H9 (cell line): ENCODE data around the gene MRFAP1. TPM values are rescaled to one million over a fixed set of nuclear protein-coding genes. Genes with fewer than 3 reads are reported as not detected.

Source experiments
- DNase-seq: peaks from one replicate; pipeline ENCODE4 v3.0.0-alpha.2; 2017
- H2AFZ ChIP-seq: one replicate; pipeline ENCODE4 v1.6.1; 2013; ENCODE audit warnings: mild to moderate bottlenecking, low read length, control low read depth, moderate library complexity
- H2AK5ac ChIP-seq: 2 replicates; pipeline ENCODE4 v1.6.1; 2013; ENCODE audit warnings: low read length, control low read depth, mixed read lengths; ENCODE audit not compliant: insufficient read length
- H2BK120ac ChIP-seq: one replicate; pipeline ENCODE4 v1.6.1; 2013; ENCODE audit warnings: low read depth, mild to moderate bottlenecking, low read length, control low read depth, inconsistent platforms; ENCODE audit not compliant: poor library complexity, severe bottlenecking
- H2BK12ac ChIP-seq: 2 replicates; pipeline ENCODE4 v1.6.1; 2013; ENCODE audit warnings: low read length, control low read depth, mixed read lengths, low read depth; ENCODE audit not compliant: insufficient read length
- H2BK15ac ChIP-seq: 2 replicates; pipeline ENCODE4 v1.6.1; 2013; ENCODE audit warnings: low read depth, low read length, control low read depth
- H2BK20ac ChIP-seq: one replicate; pipeline ENCODE4 v1.6.1; 2013; ENCODE audit warnings: low read depth, mild to moderate bottlenecking, low read length, control low read depth, inconsistent platforms; ENCODE audit not compliant: poor library complexity, severe bottlenecking
- H2BK5ac ChIP-seq: 2 replicates; pipeline ENCODE4 v1.6.1; 2013; ENCODE audit warnings: low read length, control low read depth, mixed read lengths; ENCODE audit not compliant: insufficient read length
- H3K14ac ChIP-seq: 2 replicates; pipeline ENCODE4 v1.6.1; 2013; ENCODE audit warnings: low read length, control low read depth; ENCODE audit not compliant: insufficient read depth
- H3K18ac ChIP-seq: 2 replicates; pipeline ENCODE4 v1.6.1; 2013; ENCODE audit warnings: low read depth, mild to moderate bottlenecking, mixed read lengths, low read length, control low read depth; ENCODE audit not compliant: insufficient read length
- H3K23ac ChIP-seq: 2 replicates; pipeline ENCODE4 v1.6.1; 2013; ENCODE audit warnings: low read length, control low read depth, mixed read lengths, low read depth; ENCODE audit not compliant: insufficient read length
- H3K23me2 ChIP-seq: 2 replicates; pipeline ENCODE4 v1.6.1; 2013; ENCODE audit warnings: low read depth, mild to moderate bottlenecking, mixed read lengths, low read length, control low read depth; ENCODE audit not compliant: insufficient read length, poor library complexity, severe bottlenecking
- H3K27ac ChIP-seq: 2 replicates; pipeline ENCODE4 v1.5.1; 2013; ENCODE audit warnings: low read length, control low read depth, mixed read lengths, low read depth; ENCODE audit not compliant: insufficient read length
- H3K27me3 ChIP-seq: 2 replicates; pipeline ENCODE4 v1.6.1; 2013; ENCODE audit warnings: low read length, control low read depth, inconsistent platforms; ENCODE audit not compliant: insufficient read depth
- H3K4ac ChIP-seq: 2 replicates; pipeline ENCODE4 v1.6.1; 2013; ENCODE audit warnings: low read depth, mild to moderate bottlenecking, control low read depth, inconsistent platforms, low read length, moderate library complexity
- H3K4me1 ChIP-seq: 2 replicates; pipeline ENCODE4 v1.6.1; 2013; ENCODE audit warnings: low read length, control low read depth, inconsistent platforms; ENCODE audit not compliant: insufficient read depth
- H3K4me2 ChIP-seq: 2 replicates; pipeline ENCODE4 v1.6.1; 2013; ENCODE audit warnings: low read length, control low read depth, mixed read lengths; ENCODE audit not compliant: insufficient read length, insufficient read depth
- H3K56ac ChIP-seq: 2 replicates; pipeline ENCODE4 v1.6.1; 2013; ENCODE audit warnings: low read depth, mild to moderate bottlenecking, mixed read lengths, low read length, control low read depth; ENCODE audit not compliant: insufficient read length
- H3K79me1 ChIP-seq: 2 replicates; pipeline ENCODE4 v1.6.1; 2013; ENCODE audit warnings: low read depth, mild to moderate bottlenecking, moderate library complexity, low read length, control low read depth, inconsistent platforms; ENCODE audit not compliant: insufficient read depth, poor library complexity, severe bottlenecking
- H3K79me2 ChIP-seq: 2 replicates; pipeline ENCODE4 v1.6.1; 2013; ENCODE audit warnings: low read length, control low read depth, inconsistent platforms; ENCODE audit not compliant: insufficient read depth
- H3K9ac ChIP-seq: 2 replicates; pipeline ENCODE4 v1.6.1; 2013; ENCODE audit warnings: low read length, control low read depth, mixed read lengths; ENCODE audit not compliant: insufficient read length; ENCODE audit errors: extremely low read depth
- H3K9me3 ChIP-seq: one replicate; pipeline ENCODE4 v1.6.1; 2013; ENCODE audit warnings: low read depth, low read length, inconsistent platforms; ENCODE audit not compliant: control insufficient read depth
- H3T11ph ChIP-seq: one replicate; pipeline ENCODE4 v1.6.1; 2013; ENCODE audit warnings: mild to moderate bottlenecking, low read length, control low read depth, inconsistent platforms
- H4K20me1 ChIP-seq: one replicate; pipeline ENCODE4 v1.6.1; 2013; ENCODE audit not compliant: control insufficient read depth, insufficient read length, insufficient read depth
- H4K5ac ChIP-seq: 2 replicates; pipeline ENCODE4 v1.6.1; 2013; ENCODE audit warnings: low read depth, mild to moderate bottlenecking, mixed read lengths, low read length, control low read depth; ENCODE audit not compliant: insufficient read length
- H4K8ac ChIP-seq: replicated peaks from 2 replicates; pipeline ENCODE4 v1.6.1; 2013; ENCODE audit warnings: low read length, control low read depth, mixed read lengths, low read depth; ENCODE audit not compliant: insufficient read length
- H4K91ac ChIP-seq: 2 replicates; pipeline ENCODE4 v1.6.1; 2013; ENCODE audit warnings: low read depth, mild to moderate bottlenecking, moderate library complexity, mixed read lengths, low read length, control low read depth; ENCODE audit not compliant: insufficient read length
- H3K27ac Mint-ChIP-seq, 3 experiments: 2 replicates in 2 of 3; 3 replicates in 1 of 3; pipeline ENCODE4 v1.8.0; 2020 to 2021; ENCODE audit warnings: mixed read lengths in 3 of 3, mild to moderate bottlenecking in 1 of 3, moderate library complexity in 1 of 3
- H3K27me3 Mint-ChIP-seq: 2 replicates; pipeline ENCODE4 v1.8.0; 2021; ENCODE audit warnings: low read depth, mild to moderate bottlenecking, moderate library complexity, mixed read lengths
- H3K36me3 Mint-ChIP-seq, 3 experiments: 2 replicates in 2 of 3; 3 replicates in 1 of 3; pipeline ENCODE4 v1.8.0; 2020 to 2021; ENCODE audit warnings: low read depth in 3 of 3, mixed read lengths in 3 of 3; ENCODE audit not compliant: insufficient read depth in 1 of 3
- H3K4me1 Mint-ChIP-seq, 2 experiments: 2 replicates each; pipeline ENCODE4 v1.8.0; 2020; ENCODE audit warnings: mixed read lengths in 2 of 2
- H3K4me3 Mint-ChIP-seq, 2 experiments: 2 replicates in 1 of 2; 3 replicates in 1 of 2; pipeline ENCODE4 v1.8.0; 2020 to 2021; ENCODE audit warnings: mild to moderate bottlenecking in 2 of 2, mixed read lengths in 2 of 2, moderate library complexity in 1 of 2
- H3K9me3 Mint-ChIP-seq, 2 experiments: 2 replicates in 1 of 2; 3 replicates in 1 of 2; pipeline ENCODE4 v1.8.0; 2020; ENCODE audit warnings: mild to moderate bottlenecking in 2 of 2, mixed read lengths in 2 of 2, moderate library complexity in 1 of 2
- CTCF ChIP-seq: fragments of 200-600 bp; sonication (generic); conservative IDR thresholded peaks from 3 replicates; pipeline ENCODE4 v1.8.0; 2021; ENCODE audit warnings: antibody characterized with exemption, mild to moderate bottlenecking
- WGBS: extraction: QIAGEN DNeasy Blood & Tissue Kit; methylation state at CpG from one replicate; pipeline ENCODE4 v1.1.7; 2013; ENCODE audit warnings: missing lambda C conversion rate, low lambda C conversion rate, mixed read lengths; ENCODE audit not compliant: insufficient read length; ENCODE audit errors: extremely low coverage; 5-methylcytosine and 5-hydroxymethylcytosine counted together
- total RNA-seq: library from RNA; stranded (reverse); gene quantifications from 2 replicates; pipeline ENCODE4 v1.2.1, GENCODE V29; 2021

Gene MRFAP1
- total RNA-seq, 1 experiment from 2014 or later: 328 TPM

GRCh38 chr4:6641971-6642320 lies 1.5 kb downstream of the MRFAP1 start:
- Histone ChIP-seq H4K91ac (no peak overlapping the region), H2BK15ac (no peak overlapping the region), H2AFZ (no peak overlapping the region), H3K79me2 (peaks cover 10% of the 10 kb centered on the region), H3K9ac (peak overlapping the region; percentile 95), H3K4me2 (peak overlapping the region; percentile 95), H3K4ac (no peak overlapping the region), H2BK5ac (no peak overlapping the region), H3K9me3 (no peaks in the 10 kb centered on the region), H3K14ac (no peak overlapping the region), H3K23me2 (peaks cover 14% of the 10 kb centered on the region), H3K4me1 (no peaks in the 10 kb centered on the region), H3K18ac (no peak overlapping the region), H4K20me1 (no peaks in the 10 kb centered on the region), H2BK120ac (no peak overlapping the region), H4K5ac (no peak overlapping the region), H3K56ac (no peak overlapping the region), H3K27ac (no peak overlapping the region), H3K27me3 (no peaks in the 10 kb centered on the region), H3K23ac (no peak overlapping the region), H4K8ac (no peak overlapping the region), H2BK20ac (no peak overlapping the region), H3K79me1 (peaks cover 8% of the 10 kb centered on the region), H2BK12ac (no peak overlapping the region), H3T11ph (no peak overlapping the region), H2AK5ac (no peak overlapping the region)
- TF ChIP-seq CTCF: no peak
- Mint-ChIP-seq H3K27me3 (peaks cover 1% of the 10 kb centered on the region), H3K27ac (peak overlapping the region; percentile 23 to 39 (median 36); a peak in 5 of 7 replicates), H3K36me3 (peaks cover 22 to 26% (median 25%) of the 10 kb centered on the region in 3 experiments), H3K4me1 (peaks cover 19 to 24% of the 10 kb centered on the region in 2 experiments), H3K4me3 (peak overlapping the region; percentile 99 to 100), H3K9me3 (peaks cover 2 to 3% of the 10 kb centered on the region in 2 experiments; a peak in 1 of 5 replicates)
- DNase-seq: no peak
- WGBS: no CpG with 5 or more reads among the region's 5 CpGs
